Measurements from ENCODE around the gene PLA2G2E.
"Not testable (repeated sequence)": the region's sequence is repeated elsewhere in the genome, so short reads cannot be mapped to it uniquely, and the experiment has no call there.

PLA2G2E gene

GRCh38 chr1:19934336-19934735, 10.9 kb upstream of the PLA2G2E start:
- FAIRE-seq (no peak), DNase-seq (ENCODE audit: insufficient read length, low spot score) (no peak)

GRCh38 chr1:19932866-19933265, 9.4 kb upstream of the PLA2G2E start:
- FAIRE-seq (peak; percentile 31), DNase-seq (ENCODE audit: insufficient read length, low spot score) (no peak)

GRCh38 chr1:19927130-19927421, 3.7 kb upstream of the PLA2G2E start:
- not testable (repeated sequence) for FAIRE-seq; DNase-seq (ENCODE audit: insufficient read length, low spot score)

GRCh38 chr1:19926296-19927129, 3.1 kb upstream of the PLA2G2E start:
- FAIRE-seq: no peak
- no peak for DNase-seq (ENCODE audit: insufficient read length, low spot score)

- DNase-seq (ENCODE audit: insufficient read length, low spot score): no peak
- no peak for FAIRE-seq
Measured at GRCh38 chr1:19925342-19926070, 2.1 kb upstream of the PLA2G2E start.

- FAIRE-seq: no peak
- no peak for DNase-seq (ENCODE audit: insufficient read length, low spot score)
Measured at GRCh38 chr1:19923953-19924346, 533 bp upstream of the PLA2G2E start.

GRCh38 chr1:19922015-19922688, 1.3 kb downstream of the PLA2G2E start:
- no peak for FAIRE-seq

GRCh38 chr1:19921310-19921709, 2.1 kb downstream of the PLA2G2E start:
- no peak for FAIRE-seq
- DNase-seq (ENCODE audit: insufficient read length, low spot score): no peak

More at GRCh38 chr1:19922015-19922688, 1.3 kb downstream of the PLA2G2E start:
- no peak for DNase-seq (ENCODE audit: insufficient read length, low spot score)

- DNase-seq (ENCODE audit: insufficient read length, low spot score) (no peak), FAIRE-seq (no peak)
Measured at GRCh38 chr1:19920132-19920710, 3.2 kb downstream of the PLA2G2E start.

- FAIRE-seq (no peak), DNase-seq (ENCODE audit: insufficient read length, low spot score) (peak; percentile 70)
Measured at GRCh38 chr1:19918057-19918456, 5.4 kb downstream of the PLA2G2E start.

- DNase-seq (ENCODE audit: insufficient read length, low spot score) (no peak), FAIRE-seq (no peak)
Measured at GRCh38 chr1:19910650-19911049, 12.8 kb downstream of the PLA2G2E start.

- DNase-seq (ENCODE audit: insufficient read length, low spot score) (no peak), FAIRE-seq (no peak)
Measured at GRCh38 chr1:19909971-19910370, 13.4 kb downstream of the PLA2G2E start.

GRCh38 chr1:19909392-19909791, 14.0 kb downstream of the PLA2G2E start:
- DNase-seq (ENCODE audit: insufficient read length, low spot score): no peak
- no peak for FAIRE-seq

GRCh38 chr1:19907456-19907855, 16.0 kb downstream of the PLA2G2E start:
- FAIRE-seq: no peak
- no peak for DNase-seq (ENCODE audit: insufficient read length, low spot score)

GRCh38 chr1:19903621-19904020, 19.8 kb downstream of the PLA2G2E start:
- DNase-seq (ENCODE audit: insufficient read length, low spot score): no peak
- FAIRE-seq: no peak

- FAIRE-seq (no peak), DNase-seq (ENCODE audit: insufficient read length, low spot score) (no peak)
Measured at GRCh38 chr1:19901653-19902052, 21.8 kb downstream of the PLA2G2E start.

- no peak for FAIRE-seq
- DNase-seq (ENCODE audit: insufficient read length, low spot score): no peak
Measured at GRCh38 chr1:19894218-19894617, 29.2 kb downstream of the PLA2G2E start.

- DNase-seq (ENCODE audit: insufficient read length, low spot score) (no peak), FAIRE-seq (no peak)
Measured at GRCh38 chr1:19893687-19894086, 29.7 kb downstream of the PLA2G2E start.

GRCh38 chr1:19892628-19893168, 30.7 kb downstream of the PLA2G2E start:
- DNase-seq (ENCODE audit: insufficient read length, low spot score) (no peak), FAIRE-seq (no peak)

GRCh38 chr1:19892129-19892528, 31.3 kb downstream of the PLA2G2E start:
- DNase-seq (ENCODE audit: insufficient read length, low spot score) (no peak), FAIRE-seq (no peak)

GRCh38 chr1:19889656-19890055, 33.8 kb downstream of the PLA2G2E start:
- no peak for FAIRE-seq

More at GRCh38 chr1:19889656-19890055, 33.8 kb downstream of the PLA2G2E start:
- no peak for DNase-seq (ENCODE audit: insufficient read length, low spot score)
